Coronary artery (tissue), 2 donors: ENCODE results near the gene DISP3.

Experiments
- DNase-seq: peaks from one replicate; pipeline ENCODE4 v3.0.0-alpha.2; 2017; ENCODE audit warnings: low spot score
- H3K27ac ChIP-seq, 2 donors: fragments of 200-600 bp; sonication (generic); one replicate each; pipeline ENCODE4 v1.5.1; 2016 to 2019
- H3K4me3 ChIP-seq: fragments of 200-600 bp; sonication (generic); 2 replicates; pipeline ENCODE4 v1.5.1; 2016; ENCODE audit warnings: mild to moderate bottlenecking, moderate library complexity
- TF ChIP-seq, protein P1 (sequence below): fragments of 200-600 bp; sonication (generic); IDR thresholded peaks from one replicate; pipeline ENCODE4 v1.5.1; 2019; ENCODE audit warnings: antibody characterized with exemption

DISP3 gene

DNA sequence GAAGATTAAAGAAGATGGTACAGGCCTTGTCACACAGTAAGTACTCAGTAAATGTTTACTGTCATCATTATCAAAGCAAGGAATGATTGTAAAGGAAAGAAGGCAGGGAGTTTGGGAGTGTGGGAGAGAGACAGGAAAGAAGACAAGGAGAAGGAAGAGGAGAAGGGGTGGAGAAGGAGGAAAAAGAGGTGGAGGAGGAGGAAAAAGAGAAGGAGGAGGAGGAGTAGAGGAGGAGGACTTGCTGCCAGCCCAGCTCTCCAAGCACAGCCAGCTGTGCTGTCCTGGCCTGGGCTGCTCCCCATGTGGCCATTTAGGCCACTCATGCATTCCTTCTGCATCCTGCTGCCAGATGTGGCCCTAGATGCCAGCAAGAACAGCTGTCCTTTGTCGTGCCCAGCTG, 7.5 kb upstream of the DISP3 start:
- TF ChIP-seq, protein P1, sequence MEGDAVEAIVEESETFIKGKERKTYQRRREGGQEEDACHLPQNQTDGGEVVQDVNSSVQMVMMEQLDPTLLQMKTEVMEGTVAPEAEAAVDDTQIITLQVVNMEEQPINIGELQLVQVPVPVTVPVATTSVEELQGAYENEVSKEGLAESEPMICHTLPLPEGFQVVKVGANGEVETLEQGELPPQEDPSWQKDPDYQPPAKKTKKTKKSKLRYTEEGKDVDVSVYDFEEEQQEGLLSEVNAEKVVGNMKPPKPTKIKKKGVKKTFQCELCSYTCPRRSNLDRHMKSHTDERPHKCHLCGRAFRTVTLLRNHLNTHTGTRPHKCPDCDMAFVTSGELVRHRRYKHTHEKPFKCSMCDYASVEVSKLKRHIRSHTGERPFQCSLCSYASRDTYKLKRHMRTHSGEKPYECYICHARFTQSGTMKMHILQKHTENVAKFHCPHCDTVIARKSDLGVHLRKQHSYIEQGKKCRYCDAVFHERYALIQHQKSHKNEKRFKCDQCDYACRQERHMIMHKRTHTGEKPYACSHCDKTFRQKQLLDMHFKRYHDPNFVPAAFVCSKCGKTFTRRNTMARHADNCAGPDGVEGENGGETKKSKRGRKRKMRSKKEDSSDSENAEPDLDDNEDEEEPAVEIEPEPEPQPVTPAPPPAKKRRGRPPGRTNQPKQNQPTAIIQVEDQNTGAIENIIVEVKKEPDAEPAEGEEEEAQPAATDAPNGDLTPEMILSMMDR = no peak
- no peak for DNase-seq
- no peak overlapping the region for H3K27ac ChIP-seq
- no peak overlapping the region for H3K4me3 ChIP-seq

DNA sequence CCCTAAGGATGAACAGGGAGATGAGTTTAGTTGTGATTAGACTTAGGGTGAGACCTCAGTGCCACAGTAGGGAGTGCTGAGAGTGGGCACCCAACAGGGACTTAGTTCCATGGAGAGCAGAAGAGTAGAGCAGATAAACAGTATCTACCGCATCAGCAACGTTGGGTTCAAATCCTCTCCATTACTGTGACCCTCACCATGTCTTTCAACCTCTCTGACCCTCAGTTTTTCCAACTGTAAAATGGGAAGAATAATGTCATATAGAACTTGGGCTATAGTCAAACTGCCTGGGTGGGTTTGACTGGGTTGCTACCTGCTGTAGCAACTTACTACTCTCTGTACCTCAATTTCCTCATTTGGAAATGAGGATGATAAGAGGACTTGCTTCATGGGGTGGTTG, 6.7 kb upstream of the DISP3 start:
- Histone ChIP-seq H3K27ac (no peak overlapping the region), H3K4me3 (no peak overlapping the region)
- DNase-seq = no peak
- TF ChIP-seq, protein P1 = no peak

DNA sequence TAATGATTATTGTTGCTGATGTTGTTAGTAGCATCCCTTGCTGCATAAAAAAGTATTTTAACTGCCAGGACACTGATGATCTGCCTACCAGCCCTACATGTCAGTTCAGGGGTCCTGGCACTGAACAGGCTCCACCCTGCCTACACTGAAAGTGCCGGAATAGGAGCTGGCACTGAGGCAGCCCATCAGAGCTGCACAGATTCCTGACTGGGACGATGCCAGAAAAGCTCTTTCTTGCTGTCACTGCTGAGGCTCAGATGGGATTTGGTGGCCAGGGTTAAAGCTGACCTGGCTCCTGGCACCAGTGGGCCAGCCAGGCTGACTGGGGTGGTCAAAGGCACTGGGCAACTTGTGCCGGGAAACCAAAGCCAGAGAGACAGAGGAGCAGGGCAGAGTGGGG, 6.2 kb upstream of the DISP3 start:
- no peak for DNase-seq
- Histone ChIP-seq H3K27ac (no peak overlapping the region), H3K4me3 (no peak overlapping the region)
- TF ChIP-seq, protein P1 = no peak

DNA sequence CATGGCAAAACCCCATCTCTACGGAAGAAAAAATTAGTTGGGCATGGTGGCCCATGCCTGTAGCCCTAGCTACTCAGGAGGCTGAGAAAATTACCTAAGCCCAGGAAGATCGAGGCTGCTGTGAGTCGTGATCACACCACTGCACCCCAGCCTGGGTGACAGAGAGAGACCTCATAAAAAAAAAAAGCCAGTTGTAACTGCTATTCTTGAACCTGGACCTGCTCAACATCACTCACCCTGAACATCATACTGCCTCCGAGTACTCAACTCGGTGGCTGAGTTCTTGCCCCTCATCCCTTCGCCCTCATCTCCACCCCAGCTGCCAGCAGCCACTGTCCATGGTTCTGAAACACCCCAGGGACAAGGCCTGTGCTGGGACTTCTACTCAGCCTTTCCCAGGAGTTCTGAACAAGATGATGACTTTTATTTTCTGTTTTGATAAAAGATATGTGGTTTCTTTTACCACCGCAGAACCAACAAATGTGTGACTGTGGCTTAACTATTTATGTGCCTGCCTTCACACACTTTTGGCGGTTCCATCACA, 5.4 kb upstream of the DISP3 start:
- no peak for DNase-seq
- Histone ChIP-seq H3K4me3 (no peak overlapping the region), H3K27ac (no peak overlapping the region)
- TF ChIP-seq, protein P1 = no peak

DNA sequence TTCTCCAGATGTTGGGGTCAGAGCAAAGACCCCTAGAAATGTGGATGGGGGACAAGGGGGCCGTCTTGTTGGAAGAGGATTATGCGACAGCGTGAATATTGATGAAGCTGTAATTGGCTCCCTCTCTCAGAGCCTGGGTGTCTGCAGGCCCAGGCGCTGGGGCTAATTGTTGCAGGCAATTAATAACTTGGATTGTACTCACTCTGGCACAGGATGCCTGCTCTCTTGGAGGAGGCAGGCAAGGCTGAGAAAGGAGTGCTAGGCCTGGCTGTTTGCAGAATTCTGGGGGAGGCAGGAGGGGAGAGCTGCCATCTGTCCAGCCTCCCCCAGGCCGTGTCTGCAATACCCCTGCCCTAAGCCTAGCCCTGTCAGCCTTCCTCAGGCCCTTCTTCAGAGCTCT, 4.1 kb upstream of the DISP3 start:
- Histone ChIP-seq H3K4me3 (no peak overlapping the region), H3K27ac (no peak overlapping the region)
- no peak for DNase-seq
- TF ChIP-seq, protein P1 = no peak

DNA sequence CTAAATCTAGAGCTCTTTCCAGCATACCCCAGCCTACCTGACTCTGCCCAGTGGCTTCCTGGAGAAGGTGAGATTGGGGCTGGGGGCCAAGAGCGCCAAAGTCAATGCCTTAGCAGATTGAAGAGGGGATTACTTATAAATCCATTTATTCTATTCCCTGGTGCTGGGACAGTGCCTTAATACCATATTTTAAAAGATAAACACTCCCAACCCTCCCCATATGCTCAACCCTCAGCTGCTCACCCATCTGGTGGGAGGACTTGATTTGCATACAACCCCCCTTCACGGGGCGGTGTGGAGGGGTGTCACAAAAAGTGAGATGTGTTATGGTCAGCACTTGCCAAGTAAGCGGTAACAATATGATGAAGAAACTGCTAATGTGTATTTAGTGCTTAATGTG, 3.2 kb upstream of the DISP3 start:
- no peak for DNase-seq
- Histone ChIP-seq H3K27ac (no peak overlapping the region), H3K4me3 (no peak overlapping the region)
- TF ChIP-seq, protein P1 = no peak

DNA sequence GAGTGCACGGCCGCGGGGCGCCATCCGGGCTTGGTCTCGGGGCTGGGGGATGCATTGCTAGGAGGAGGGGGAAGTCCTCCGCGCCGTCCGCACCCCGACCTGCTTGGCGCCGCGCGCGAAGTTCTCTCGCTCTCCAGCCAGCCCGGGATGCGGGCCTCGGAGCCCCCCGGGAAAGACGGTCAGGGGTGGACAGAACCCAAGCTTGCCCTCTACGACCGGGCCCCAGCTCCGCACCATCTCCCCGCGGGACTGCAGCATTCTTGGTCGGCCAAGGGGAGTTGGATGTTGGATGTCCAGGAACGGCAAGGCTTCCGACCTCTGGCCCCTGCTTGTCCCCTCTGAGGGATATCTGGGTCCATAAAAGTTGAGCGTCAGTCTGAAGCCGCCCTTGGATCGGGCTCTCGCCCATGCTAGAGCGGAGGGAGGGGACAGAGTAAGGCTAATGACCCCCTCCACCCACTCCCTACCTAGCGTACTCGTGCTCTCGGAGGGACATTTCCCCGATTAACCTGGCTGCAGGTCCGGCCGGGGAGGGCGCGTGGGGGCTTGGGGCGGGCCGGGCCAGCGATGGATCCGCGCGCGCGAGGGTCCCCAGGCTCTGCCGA, 522 bp downstream of the DISP3 start:
- Histone ChIP-seq H3K27ac (no peak overlapping the region), H3K4me3 (peak overlapping the region; percentile 64)
- TF ChIP-seq, protein P1 = no peak
- DNase-seq = no peak
